Loucy (cell line): Measurements from ENCODE around the gene DLK1.

Source experiments
- H2AFZ ChIP-seq: fragments of 200-600 bp; sonication (generic); 2 replicates; pipeline ENCODE4 v1.6.0; 2016; ENCODE audit warnings: antibody characterized with exemption, mild to moderate bottlenecking, low read length, moderate library complexity
- H3F3A ChIP-seq: fragments of 200-600 bp; 2 replicates; pipeline ENCODE4 v1.6.0; 2016; ENCODE audit warnings: antibody characterized with exemption, low read depth, mild to moderate bottlenecking
- H3K27me3 ChIP-seq: fragments of 200-600 bp; sonication (generic); 2 replicates; pipeline ENCODE4 v1.6.1; 2014; ENCODE audit warnings: low read length, mild to moderate bottlenecking; ENCODE audit not compliant: insufficient read depth, poor library complexity, severe bottlenecking
- H3K36me3 ChIP-seq: fragments of 200-600 bp; sonication (generic); 2 replicates; pipeline ENCODE4 v1.6.1; 2016; ENCODE audit warnings: low read length; ENCODE audit not compliant: insufficient read depth
- H3K4me1 ChIP-seq: fragments of 200-600 bp; sonication (generic); 2 replicates; pipeline ENCODE4 v1.5.1; 2014; ENCODE audit warnings: low read length, mild to moderate bottlenecking; ENCODE audit not compliant: insufficient read depth, poor library complexity, severe bottlenecking
- H3K4me2 ChIP-seq: fragments of 200-600 bp; sonication (generic); 2 replicates; pipeline ENCODE4 v1.6.0; 2014; ENCODE audit warnings: antibody characterized with exemption, low read length, low read depth, mild to moderate bottlenecking; ENCODE audit not compliant: poor library complexity, severe bottlenecking
- H3K4me3 ChIP-seq: fragments of 200-600 bp; sonication (generic); 2 replicates; pipeline ENCODE4 v1.5.1; 2014; ENCODE audit warnings: low read length, mild to moderate bottlenecking, mixed read lengths; ENCODE audit not compliant: poor library complexity, severe bottlenecking
- H3K79me2 ChIP-seq: fragments of 200-600 bp; sonication (generic); 2 replicates; pipeline ENCODE4 v1.6.1; 2014; ENCODE audit warnings: low read length; ENCODE audit not compliant: insufficient read depth
- H3K9ac ChIP-seq: fragments of 200-600 bp; sonication (generic); 2 replicates; pipeline ENCODE4 v1.6.0; 2014; ENCODE audit warnings: mild to moderate bottlenecking, low read depth, low read length, moderate library complexity; ENCODE audit not compliant: poor library complexity, severe bottlenecking
- H3K9me2 ChIP-seq: fragments of 200-600 bp; sonication (generic); replicated peaks from 2 replicates; pipeline ENCODE4 v1.6.1; 2016; ENCODE audit warnings: low read depth, low read length, mixed read lengths
- H3K9me3 ChIP-seq: fragments of 200-600 bp; sonication (generic); 2 replicates; pipeline ENCODE4 v1.6.1; 2014; ENCODE audit warnings: mild to moderate bottlenecking, antibody characterized with exemption, low read length, low read depth; ENCODE audit not compliant: insufficient read depth
- H4K20me1 ChIP-seq: fragments of 200-600 bp; sonication (generic); 2 replicates; pipeline ENCODE4 v1.6.0; 2014; ENCODE audit warnings: antibody characterized with exemption, low read length, mild to moderate bottlenecking; ENCODE audit not compliant: insufficient read depth, poor library complexity, severe bottlenecking
- EZH2phosphoT487 ChIP-seq: fragments of 200-600 bp; IDR thresholded peaks from 2 replicates; pipeline ENCODE4 v1.6.1; 2018; ENCODE audit warnings: antibody characterized with exemption, mild to moderate bottlenecking, moderate library complexity, borderline replicate concordance
- TF ChIP-seq, protein P1 (sequence below): fragments of 200-600 bp; sonication (generic); conservative IDR thresholded peaks from 2 replicates; pipeline ENCODE4 v1.5.1; 2014; ENCODE audit warnings: mild to moderate bottlenecking, antibody characterized with exemption, low read length

The DLK1 gene

DNA sequence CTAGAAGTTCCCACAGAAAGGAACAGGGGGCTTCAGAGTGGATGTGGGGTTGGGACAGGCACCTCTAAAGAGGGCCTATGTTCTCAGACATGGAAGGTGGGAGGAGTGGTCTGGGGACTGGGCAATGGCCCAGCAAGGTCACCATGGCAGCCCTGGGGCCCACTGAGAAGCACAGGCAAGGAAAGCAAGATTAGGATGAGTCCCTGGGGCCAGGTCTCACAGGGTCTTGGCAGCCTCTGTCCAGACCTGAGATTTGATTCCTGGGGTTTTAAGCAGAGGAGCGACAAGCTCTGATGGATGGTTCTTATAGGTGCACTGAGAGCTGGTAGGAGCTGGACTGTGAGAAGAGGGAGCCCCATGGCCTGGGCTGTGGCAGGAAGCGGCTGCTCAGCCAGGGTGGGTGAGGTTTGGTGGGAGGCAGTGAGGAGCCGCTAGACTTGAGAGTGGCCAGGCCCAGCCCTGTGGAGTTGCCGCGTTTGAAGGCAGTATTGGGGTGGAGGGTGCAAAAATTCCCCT is 44.0 kb downstream of the DLK1 start:
- Histone ChIP-seq H3F3A (no peaks in the 10 kb centered on the region), H3K79me2 (no peaks in the 10 kb centered on the region), H3K4me1 (peaks cover 11% of the 10 kb centered on the region), H3K9me2 (no peaks in the 10 kb centered on the region), H3K27me3 (no peaks in the 10 kb centered on the region), H4K20me1 (no peaks in the 10 kb centered on the region), H2AFZ (no peak overlapping the region), H3K9me3 (no peaks in the 10 kb centered on the region), H3K9ac (peak overlapping the region; percentile 29), H3K4me3 (no peak overlapping the region), H3K4me2 (no peak overlapping the region), H3K36me3 (no peaks in the 10 kb centered on the region)
- TF ChIP-seq, protein P1, sequence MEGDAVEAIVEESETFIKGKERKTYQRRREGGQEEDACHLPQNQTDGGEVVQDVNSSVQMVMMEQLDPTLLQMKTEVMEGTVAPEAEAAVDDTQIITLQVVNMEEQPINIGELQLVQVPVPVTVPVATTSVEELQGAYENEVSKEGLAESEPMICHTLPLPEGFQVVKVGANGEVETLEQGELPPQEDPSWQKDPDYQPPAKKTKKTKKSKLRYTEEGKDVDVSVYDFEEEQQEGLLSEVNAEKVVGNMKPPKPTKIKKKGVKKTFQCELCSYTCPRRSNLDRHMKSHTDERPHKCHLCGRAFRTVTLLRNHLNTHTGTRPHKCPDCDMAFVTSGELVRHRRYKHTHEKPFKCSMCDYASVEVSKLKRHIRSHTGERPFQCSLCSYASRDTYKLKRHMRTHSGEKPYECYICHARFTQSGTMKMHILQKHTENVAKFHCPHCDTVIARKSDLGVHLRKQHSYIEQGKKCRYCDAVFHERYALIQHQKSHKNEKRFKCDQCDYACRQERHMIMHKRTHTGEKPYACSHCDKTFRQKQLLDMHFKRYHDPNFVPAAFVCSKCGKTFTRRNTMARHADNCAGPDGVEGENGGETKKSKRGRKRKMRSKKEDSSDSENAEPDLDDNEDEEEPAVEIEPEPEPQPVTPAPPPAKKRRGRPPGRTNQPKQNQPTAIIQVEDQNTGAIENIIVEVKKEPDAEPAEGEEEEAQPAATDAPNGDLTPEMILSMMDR, result no peak
- TF ChIP-seq EZH2phosphoT487, result no peak

DNA sequence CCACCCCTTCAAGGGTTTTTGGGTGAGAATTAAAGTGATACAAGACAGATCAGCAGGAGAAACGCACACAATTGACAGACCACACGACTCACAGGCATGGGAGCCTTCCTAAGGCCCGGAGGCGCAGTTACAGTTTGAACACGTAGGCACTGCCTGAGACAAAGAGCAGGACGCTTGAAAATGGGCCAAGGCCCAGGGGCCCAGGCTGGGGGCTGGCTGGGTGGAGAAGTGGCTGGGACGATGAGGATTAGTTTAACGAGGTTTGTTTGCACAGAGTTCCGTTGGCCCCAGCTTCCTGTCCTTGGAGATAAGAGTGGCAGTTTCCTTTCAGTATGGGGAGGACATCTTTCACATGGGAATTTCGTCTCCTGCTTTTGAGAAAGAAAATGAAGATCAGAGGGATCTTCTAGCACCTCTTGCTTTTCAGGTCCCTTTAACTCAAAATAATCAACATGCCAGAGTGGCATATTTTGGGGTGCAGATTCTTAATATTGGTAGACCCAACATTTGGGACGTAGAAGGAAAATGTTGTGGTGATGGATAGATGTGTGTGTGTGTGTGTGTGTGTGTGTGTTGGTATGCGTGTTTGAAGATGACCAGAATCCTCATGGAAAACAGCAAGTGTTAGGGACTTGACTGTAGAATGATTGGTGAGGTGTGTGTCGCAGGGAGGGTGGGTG is 44.6 kb downstream of the DLK1 start:
- H3K36me3 ChIP-seq, result no peaks in the 10 kb centered on the region
- H3K9me3 ChIP-seq, result no peaks in the 10 kb centered on the region
- H3K4me3 ChIP-seq, result no peak overlapping the region
- H3K27me3 ChIP-seq, result no peaks in the 10 kb centered on the region
- H3K79me2 ChIP-seq, result no peaks in the 10 kb centered on the region
- H3K9me2 ChIP-seq, result no peaks in the 10 kb centered on the region
- no peaks in the 10 kb centered on the region for H3F3A ChIP-seq
- no peak for TF ChIP-seq EZH2phosphoT487
- TF ChIP-seq, protein P1, result no peak
- no peak overlapping the region for H3K9ac ChIP-seq
- no peaks in the 10 kb centered on the region for H4K20me1 ChIP-seq
- no peak overlapping the region for H2AFZ ChIP-seq
- H3K4me1 ChIP-seq, result peaks cover 11% of the 10 kb centered on the region
- H3K4me2 ChIP-seq, result no peak overlapping the region

DNA sequence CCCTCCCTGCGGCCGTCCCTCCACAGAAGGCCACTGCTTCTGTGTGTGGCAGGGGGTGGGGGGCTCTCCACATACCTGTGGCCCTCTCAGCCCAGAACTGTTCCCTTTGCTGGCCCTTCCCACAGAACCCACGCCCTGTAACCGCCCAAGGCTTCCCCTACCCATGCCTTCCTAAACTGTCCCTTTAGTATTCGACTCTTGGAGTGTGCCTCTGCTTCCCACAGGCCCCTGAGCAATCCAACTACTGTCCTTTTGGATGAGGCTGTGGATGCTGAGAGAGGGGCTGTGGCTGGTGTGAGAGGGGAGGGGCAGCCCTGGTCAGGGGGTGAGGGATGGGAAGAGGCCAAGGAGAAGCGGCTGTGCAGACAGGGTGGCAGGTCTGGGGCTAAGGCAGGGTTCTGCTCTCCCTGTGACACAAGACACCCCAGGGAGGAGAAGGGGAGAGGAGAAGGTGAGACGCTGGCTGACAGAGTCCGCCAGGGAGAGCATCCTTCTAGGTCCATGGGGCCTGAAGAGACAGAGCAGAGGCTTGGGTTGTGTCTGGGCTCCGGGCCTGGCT is 46.0 kb downstream of the DLK1 start:
- Histone ChIP-seq H3K4me3 (no peak overlapping the region), H3K79me2 (no peaks in the 10 kb centered on the region), H3K9ac (no peak overlapping the region), H3K4me2 (no peak overlapping the region), H3F3A (no peaks in the 10 kb centered on the region), H3K4me1 (peaks cover 11% of the 10 kb centered on the region), H2AFZ (no peak overlapping the region), H3K9me3 (no peaks in the 10 kb centered on the region), H3K9me2 (no peaks in the 10 kb centered on the region), H3K36me3 (no peaks in the 10 kb centered on the region), H3K27me3 (no peaks in the 10 kb centered on the region), H4K20me1 (no peaks in the 10 kb centered on the region)
- TF ChIP-seq, protein P1, result no peak
- no peak for TF ChIP-seq EZH2phosphoT487
